Measurements from ENCODE around the gene ALG1L2. TPM values are rescaled to one million over a fixed set of nuclear protein-coding genes. Genes with fewer than 3 reads are reported as not detected.
"Not testable (repeated sequence)": the region's sequence is repeated elsewhere in the genome, so short reads cannot be mapped to it uniquely, and the experiment has no call there.

ALG1L2 gene
- total RNA-seq, 1 experiment from 2014 or later, result 2.6 TPM

- H3K4me1 ChIP-seq (replicated peaks; ENCODE audit: insufficient read depth); H3K27me3 ChIP-seq (ENCODE audit: insufficient read depth, low read depth); H3K36me3 ChIP-seq (ENCODE audit: low read depth); H3K27ac ChIP-seq; DNase-seq; H3K4me2 ChIP-seq; H3F3A ChIP-seq (ENCODE audit: insufficient read depth, low read depth); H4K20me1 ChIP-seq (ENCODE audit: insufficient read depth); H3K9me3 ChIP-seq (ENCODE audit: insufficient read depth, low read depth); CTCF ChIA-PET; H3K4me3 ChIP-seq; H3K79me2 ChIP-seq (ENCODE audit: low read depth); BruUV-seq (replicated peaks); H2AFZ ChIP-seq; POLR2A ChIA-PET (ENCODE audit: unreplicated experiment); intact Hi-C loops (cut with micrococcal nuclease; ENCODE audit: unreplicated experiment); H3K9me2 ChIP-seq (ENCODE audit: insufficient read depth): not testable (repeated sequence)
Observed at GRCh38 chr3:130115400-130115799, 33.8 kb downstream of the ALG1L2 start.

DNA sequence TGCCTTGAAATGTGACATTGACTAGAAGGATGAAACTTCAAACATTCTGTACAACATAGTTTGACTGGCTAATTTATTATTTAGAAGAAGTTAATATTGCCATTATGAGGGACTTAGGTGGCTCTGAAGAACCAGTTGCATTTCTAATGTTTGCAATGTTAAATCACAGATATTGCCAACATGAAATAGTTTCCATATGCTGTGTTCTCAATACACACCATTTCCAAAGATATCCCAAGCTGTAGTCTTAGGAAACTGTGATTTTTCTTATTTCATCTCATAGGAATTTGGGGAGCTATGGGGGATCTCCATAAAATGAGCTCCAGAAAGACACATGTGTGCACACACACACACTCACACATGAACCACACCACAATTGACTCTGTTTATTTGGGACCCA lies 36.3 kb downstream of the ALG1L2 start:
- Histone ChIP-seq H3K4me1 (replicated peaks; ENCODE audit: insufficient read depth) (no peaks in the 10 kb centered on the region), H3K27ac (no peak overlapping the region), H4K20me1 (ENCODE audit: insufficient read depth) (no peaks in the 10 kb centered on the region), H3F3A (ENCODE audit: insufficient read depth, low read depth) (no peaks in the 10 kb centered on the region), H3K4me2 (no peak overlapping the region), H3K79me2 (ENCODE audit: low read depth) (no peaks in the 10 kb centered on the region), H3K9me3 (ENCODE audit: insufficient read depth, low read depth) (no peaks in the 10 kb centered on the region), H2AFZ (no peak overlapping the region), H3K9me2 (ENCODE audit: insufficient read depth) (no peaks in the 10 kb centered on the region), H3K4me3 (no peak overlapping the region), H3K36me3 (ENCODE audit: low read depth) (no peaks in the 10 kb centered on the region), H3K27me3 (ENCODE audit: insufficient read depth, low read depth) (peaks cover 8% of the 10 kb centered on the region; the same call in 1 of the 2 replicates)
- no TSS peak for BruUV-seq (replicated peaks)
- ChIA-PET CTCF (no interaction called here), POLR2A (ENCODE audit: unreplicated experiment) (no interaction called here)
- DNase-seq, result no peak
- TF ChIP-seq EZH2 (IDR thresholded peaks at IDR 0.05; ENCODE audit: low read depth), result no peak
- TF ChIP-seq CTCF (conservative IDR thresholded peaks at IDR 0.05), result no peak
- intact Hi-C loops (cut with micrococcal nuclease; ENCODE audit: unreplicated experiment), result no loop called here

DNA sequence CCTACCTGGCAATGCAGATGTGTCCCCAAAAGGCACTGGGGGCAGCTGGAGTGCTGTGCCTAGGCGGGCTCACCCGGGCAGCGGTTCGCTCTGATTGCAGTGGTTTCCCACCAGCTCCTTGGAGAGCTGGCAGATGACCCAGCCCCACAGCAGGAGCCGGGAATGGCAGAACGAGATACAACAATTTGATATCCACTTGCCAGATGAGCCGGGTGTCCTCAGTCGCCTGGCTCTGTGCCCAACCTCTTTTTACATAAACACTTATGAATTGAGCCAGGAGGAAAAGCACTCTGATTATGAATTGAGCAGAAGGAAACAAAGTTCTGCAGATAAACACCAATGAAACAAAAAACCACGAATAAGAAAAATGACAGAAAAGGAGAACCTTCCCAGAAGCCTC lies 38.2 kb downstream of the ALG1L2 start:
- CTCF ChIA-PET; BruUV-seq (replicated peaks); H3F3A ChIP-seq (ENCODE audit: insufficient read depth, low read depth); DNase-seq; H3K27ac ChIP-seq; H2AFZ ChIP-seq; POLR2A ChIA-PET (ENCODE audit: unreplicated experiment); H3K36me3 ChIP-seq (ENCODE audit: low read depth); H3K4me1 ChIP-seq (replicated peaks; ENCODE audit: insufficient read depth); H3K4me2 ChIP-seq; intact Hi-C loops (cut with micrococcal nuclease; ENCODE audit: unreplicated experiment); H3K9me2 ChIP-seq (ENCODE audit: insufficient read depth); H3K9me3 ChIP-seq (ENCODE audit: insufficient read depth, low read depth); H3K4me3 ChIP-seq; H3K79me2 ChIP-seq (ENCODE audit: low read depth); H4K20me1 ChIP-seq (ENCODE audit: insufficient read depth): not testable (repeated sequence)
- peaks cover 11% of the 10 kb centered on the region; the same call in 1 of the 2 replicates for H3K27me3 ChIP-seq (ENCODE audit: insufficient read depth, low read depth)

DNA sequence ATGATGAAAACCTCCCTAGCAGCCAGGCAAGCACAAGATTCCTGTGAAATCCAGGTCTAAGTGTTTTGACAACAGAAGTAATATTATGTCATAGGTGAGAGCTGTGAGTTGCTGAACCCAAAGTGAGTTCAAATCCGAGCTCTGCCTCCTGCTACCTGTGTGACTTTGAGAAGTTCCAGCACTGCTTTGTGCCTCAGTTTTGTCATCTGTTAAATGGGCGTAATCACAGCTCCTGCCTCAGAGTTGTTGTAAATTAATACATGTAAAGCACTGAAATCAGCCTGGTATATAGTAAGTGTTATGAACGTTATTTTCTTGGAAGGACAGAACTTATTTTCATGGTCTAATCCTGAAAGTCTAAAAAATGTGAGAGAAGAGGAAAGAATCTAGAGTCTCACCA lies 38.7 kb downstream of the ALG1L2 start:
- H3K4me2 ChIP-seq; H3K27ac ChIP-seq; BruUV-seq (replicated peaks); H3F3A ChIP-seq (ENCODE audit: insufficient read depth, low read depth); H3K9me3 ChIP-seq (ENCODE audit: insufficient read depth, low read depth); POLR2A ChIA-PET (ENCODE audit: unreplicated experiment); H3K9me2 ChIP-seq (ENCODE audit: insufficient read depth); intact Hi-C loops (cut with micrococcal nuclease; ENCODE audit: unreplicated experiment); H3K4me3 ChIP-seq; DNase-seq; H4K20me1 ChIP-seq (ENCODE audit: insufficient read depth); H3K36me3 ChIP-seq (ENCODE audit: low read depth); CTCF ChIA-PET; H3K79me2 ChIP-seq (ENCODE audit: low read depth); H3K4me1 ChIP-seq (replicated peaks; ENCODE audit: insufficient read depth); H2AFZ ChIP-seq: not testable (repeated sequence)
- peaks cover 11% of the 10 kb centered on the region; the same call in 1 of the 2 replicates for H3K27me3 ChIP-seq (ENCODE audit: insufficient read depth, low read depth)

- BruUV-seq (replicated peaks); H3K79me2 ChIP-seq (ENCODE audit: low read depth); CTCF ChIA-PET; H3K27ac ChIP-seq; H2AFZ ChIP-seq; H3K4me3 ChIP-seq; DNase-seq; H3K4me2 ChIP-seq; H4K20me1 ChIP-seq (ENCODE audit: insufficient read depth); H3K36me3 ChIP-seq (ENCODE audit: low read depth); H3K9me3 ChIP-seq (ENCODE audit: insufficient read depth, low read depth); POLR2A ChIA-PET (ENCODE audit: unreplicated experiment); intact Hi-C loops (cut with micrococcal nuclease; ENCODE audit: unreplicated experiment); H3F3A ChIP-seq (ENCODE audit: insufficient read depth, low read depth); H3K9me2 ChIP-seq (ENCODE audit: insufficient read depth); H3K4me1 ChIP-seq (replicated peaks; ENCODE audit: insufficient read depth): not testable (repeated sequence)
- H3K27me3 ChIP-seq (ENCODE audit: insufficient read depth, low read depth), result peaks cover 11% of the 10 kb centered on the region; the same call in 1 of the 2 replicates
Observed at GRCh38 chr3:130122891-130123775, 41.5 kb downstream of the ALG1L2 start.

DNA sequence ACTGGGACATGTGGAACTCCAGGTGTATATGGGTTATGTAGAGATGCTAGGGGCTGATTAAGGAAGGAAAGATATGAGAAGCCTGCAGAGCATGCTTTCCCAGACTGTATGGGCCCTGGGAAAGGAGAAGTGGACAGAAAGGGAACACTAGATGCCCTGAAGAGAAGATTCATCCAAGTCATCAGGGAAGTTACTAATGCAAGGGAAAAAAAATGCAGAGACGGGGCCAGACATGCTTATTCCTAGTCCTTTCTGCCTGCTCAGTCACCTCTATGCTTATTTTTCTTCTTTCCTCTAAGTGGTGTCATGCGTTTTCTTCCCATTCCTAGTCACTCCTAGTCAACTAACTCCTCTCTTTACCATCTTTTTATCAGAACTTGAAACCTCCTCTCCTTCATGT lies 43.8 kb downstream of the ALG1L2 start:
- H3K36me3 ChIP-seq (ENCODE audit: low read depth); intact Hi-C loops (cut with micrococcal nuclease; ENCODE audit: unreplicated experiment); H3K4me3 ChIP-seq; DNase-seq; H3K27ac ChIP-seq; H3F3A ChIP-seq (ENCODE audit: insufficient read depth, low read depth); H4K20me1 ChIP-seq (ENCODE audit: insufficient read depth); H3K79me2 ChIP-seq (ENCODE audit: low read depth); BruUV-seq (replicated peaks); H3K9me2 ChIP-seq (ENCODE audit: insufficient read depth); H3K4me1 ChIP-seq (replicated peaks; ENCODE audit: insufficient read depth); H2AFZ ChIP-seq; H3K4me2 ChIP-seq; H3K27me3 ChIP-seq (ENCODE audit: insufficient read depth, low read depth); H3K9me3 ChIP-seq (ENCODE audit: insufficient read depth, low read depth); CTCF ChIA-PET: not testable (repeated sequence)
- POLR2A ChIA-PET (ENCODE audit: unreplicated experiment), result interaction anchor here (0.6 kb wide), 1 partner anchor 1072 kb away, joined by 5 read pairs; no protein-coding TSS in a partner anchor

All from PC-9 (cell line).